IPS DF 6.9 (cell line): Measurements from ENCODE around the gene ATP6V0D1.

Source experiments
- DNase-seq: peaks from one replicate; pipeline ENCODE4 v3.0.0-alpha.2; 2013; ENCODE audit warnings: low read depth, low spot score
- H3K27ac ChIP-seq: one replicate; pipeline ENCODE4 v1.5.1; 2013; ENCODE audit warnings: low read length, control low read depth
- H3K27me3 ChIP-seq: 2 replicates; pipeline ENCODE4 v1.6.1; 2013; ENCODE audit warnings: mild to moderate bottlenecking, low read length; ENCODE audit not compliant: control insufficient read depth, insufficient read depth
- H3K36me3 ChIP-seq: 2 replicates; pipeline ENCODE4 v1.6.1; 2013; ENCODE audit warnings: low read length; ENCODE audit not compliant: control insufficient read depth, insufficient read depth
- H3K4me1 ChIP-seq: 2 replicates; pipeline ENCODE4 v1.6.1; 2013; ENCODE audit warnings: low read length; ENCODE audit not compliant: control insufficient read depth, insufficient read depth
- H3K4me3 ChIP-seq: 2 replicates; pipeline ENCODE4 v1.5.1; 2013; ENCODE audit warnings: mild to moderate bottlenecking, low read length
- H3K9me3 ChIP-seq: 2 replicates; pipeline ENCODE4 v1.6.1; 2013; ENCODE audit warnings: low read length, inconsistent platforms; ENCODE audit not compliant: control insufficient read depth, insufficient read depth
- WGBS: extraction: QIAGEN DNeasy Blood & Tissue Kit; methylation state at CpG from one replicate; pipeline ENCODE4 v1.1.7; 2013; ENCODE audit warnings: mixed read lengths, missing lambda C conversion rate; ENCODE audit not compliant: insufficient read length, insufficient coverage; 5-methylcytosine and 5-hydroxymethylcytosine counted together

Gene ATP6V0D1

GRCh38 chr16:67462279-67462655, 18.7 kb downstream of the ATP6V0D1 start:
- DNase-seq: no peak
- Histone ChIP-seq H3K27ac (no peak overlapping the region), H3K9me3 (no peaks in the 10 kb centered on the region), H3K36me3 (no peaks in the 10 kb centered on the region), H3K27me3 (no peaks in the 10 kb centered on the region), H3K4me1 (peaks cover 2% of the 10 kb centered on the region; the same call in 1 of the 2 replicates), H3K4me3 (no peak overlapping the region)
- WGBS: no CpG with 5 or more reads among the region's 5 CpGs

GRCh38 chr16:67461600-67462278, 19.2 kb downstream of the ATP6V0D1 start:
- peaks cover 2% of the 10 kb centered on the region; the same call in 1 of the 2 replicates for H3K4me1 ChIP-seq
- H3K9me3 ChIP-seq: no peaks in the 10 kb centered on the region
- no peaks in the 10 kb centered on the region for H3K36me3 ChIP-seq
- no peak overlapping the region for H3K27ac ChIP-seq
- no peak for DNase-seq
- no CpG with 5 or more reads among the region's 8 CpGs for WGBS
- no peaks in the 10 kb centered on the region for H3K27me3 ChIP-seq
- no peak overlapping the region for H3K4me3 ChIP-seq

- Histone ChIP-seq H3K36me3 (no peaks in the 10 kb centered on the region), H3K4me3 (no peak overlapping the region), H3K27ac (no peak overlapping the region), H3K9me3 (no peaks in the 10 kb centered on the region), H3K4me1 (peaks cover 2% of the 10 kb centered on the region; the same call in 1 of the 2 replicates), H3K27me3 (no peaks in the 10 kb centered on the region)
- DNase-seq: no peak
- no CpG with 5 or more reads among the region's 2 CpGs for WGBS
These were observed 20.0 kb downstream of the ATP6V0D1 start for GRCh38 chr16:67460961-67461360.

GRCh38 chr16:67460168-67460567, 20.8 kb downstream of the ATP6V0D1 start:
- H3K27ac ChIP-seq: no peak overlapping the region
- DNase-seq: no peak
- H3K4me1 ChIP-seq: no peaks in the 10 kb centered on the region
- no peaks in the 10 kb centered on the region for H3K9me3 ChIP-seq
- no peak overlapping the region for H3K4me3 ChIP-seq
- H3K36me3 ChIP-seq: no peaks in the 10 kb centered on the region
- no peaks in the 10 kb centered on the region for H3K27me3 ChIP-seq
- no CpG with 5 or more reads among the region's 5 CpGs for WGBS

GRCh38 chr16:67459861-67460150, 21.2 kb downstream of the ATP6V0D1 start:
- H3K27ac ChIP-seq: no peak overlapping the region

GRCh38 chr16:67459066-67459860, 21.7 kb downstream of the ATP6V0D1 start:
- Histone ChIP-seq H3K4me1 (no peaks in the 10 kb centered on the region), H3K27me3 (no peaks in the 10 kb centered on the region), H3K27ac (no peak overlapping the region), H3K36me3 (no peaks in the 10 kb centered on the region), H3K4me3 (no peak overlapping the region; the same call in 1 of the 2 replicates), H3K9me3 (no peaks in the 10 kb centered on the region)
- no CpG with 5 or more reads among the region's 7 CpGs for WGBS
- no peak for DNase-seq

More at GRCh38 chr16:67459861-67460150, 21.2 kb downstream of the ATP6V0D1 start:
- Histone ChIP-seq H3K4me3 (no peak overlapping the region; the same call in 1 of the 2 replicates), H3K36me3 (no peaks in the 10 kb centered on the region), H3K9me3 (no peaks in the 10 kb centered on the region), H3K27me3 (no peaks in the 10 kb centered on the region), H3K4me1 (no peaks in the 10 kb centered on the region)
- WGBS: no CpG with 5 or more reads among the region's 3 CpGs
- no peak for DNase-seq

GRCh38 chr16:67458121-67458641, 22.8 kb downstream of the ATP6V0D1 start:
- no peaks in the 10 kb centered on the region for H3K9me3 ChIP-seq
- no peak overlapping the region for H3K27ac ChIP-seq
- H3K4me1 ChIP-seq: no peaks in the 10 kb centered on the region
- H3K4me3 ChIP-seq: no peak overlapping the region
- H3K27me3 ChIP-seq: no peaks in the 10 kb centered on the region
- no peak for DNase-seq
- no peaks in the 10 kb centered on the region for H3K36me3 ChIP-seq
- WGBS: no CpG with 5 or more reads among the region's 6 CpGs

GRCh38 chr16:67457611-67458010, 23.3 kb downstream of the ATP6V0D1 start:
- no peak for DNase-seq
- WGBS: no CpG with 5 or more reads among the region's 7 CpGs
- Histone ChIP-seq H3K9me3 (no peaks in the 10 kb centered on the region), H3K4me1 (no peaks in the 10 kb centered on the region), H3K4me3 (no peak overlapping the region), H3K27ac (no peak overlapping the region), H3K36me3 (no peaks in the 10 kb centered on the region), H3K27me3 (no peaks in the 10 kb centered on the region)

- H3K4me3 ChIP-seq: no peak overlapping the region
- no peaks in the 10 kb centered on the region for H3K9me3 ChIP-seq
- no peak overlapping the region for H3K27ac ChIP-seq
- H3K4me1 ChIP-seq: no peaks in the 10 kb centered on the region
- no peaks in the 10 kb centered on the region for H3K27me3 ChIP-seq
- DNase-seq: no peak
- WGBS: no CpG with 5 or more reads among the region's 6 CpGs
- no peaks in the 10 kb centered on the region for H3K36me3 ChIP-seq
These were observed 24.4 kb downstream of the ATP6V0D1 start for GRCh38 chr16:67456391-67457081.

GRCh38 chr16:67454852-67455251, 26.1 kb downstream of the ATP6V0D1 start:
- DNase-seq: no peak
- no CpG with 5 or more reads among the region's 6 CpGs for WGBS
- H3K27me3 ChIP-seq: no peaks in the 10 kb centered on the region
- H3K9me3 ChIP-seq: no peaks in the 10 kb centered on the region
- H3K27ac ChIP-seq: no peak overlapping the region
- 0 out of 2 replicates have a peak, but pooled peaks cover 2% of the 10 kb centered on the region for H3K36me3 ChIP-seq
- H3K4me3 ChIP-seq: no peak overlapping the region
- H3K4me1 ChIP-seq: no peaks in the 10 kb centered on the region
